HG02610 (cell line): ENCODE results near the gene KIF20B.

Experiments
- ATAC-seq: cut with Tn5 transposase; IDR thresholded peaks from one replicate; pipeline ENCODE4 v1.9.1; 2021; ENCODE audit warnings: mild to moderate bottlenecking, moderate library complexity; ENCODE audit not compliant: unreplicated experiment

Gene KIF20B

GRCh38 chr10:89683883-89684282 lies 17.5 kb upstream of the KIF20B start:
- no peak for ATAC-seq

GRCh38 chr10:89684604-89685003 lies 16.8 kb upstream of the KIF20B start:
- ATAC-seq: no peak

GRCh38 chr10:89685936-89686335 lies 15.5 kb upstream of the KIF20B start:
- ATAC-seq: no peak

GRCh38 chr10:89690027-89690426 lies 11.4 kb upstream of the KIF20B start:
- ATAC-seq: no peak

GRCh38 chr10:89692416-89692815 lies 9.0 kb upstream of the KIF20B start:
- ATAC-seq: no peak

GRCh38 chr10:89693176-89693575 lies 8.2 kb upstream of the KIF20B start:
- no peak for ATAC-seq

- no peak for ATAC-seq
Measured at GRCh38 chr10:89695307-89695706, 6.1 kb upstream of the KIF20B start.

GRCh38 chr10:89697946-89698345 lies 3.4 kb upstream of the KIF20B start:
- ATAC-seq: no peak

- no peak for ATAC-seq
Measured at GRCh38 chr10:89699581-89700064, 1.8 kb upstream of the KIF20B start.

- ATAC-seq: no peak
Measured at GRCh38 chr10:89700923-89701241, 508 bp upstream of the KIF20B start.

- ATAC-seq: no peak
Measured at GRCh38 chr10:89702121-89702480, 711 bp downstream of the KIF20B start.

- no peak for ATAC-seq
Measured at GRCh38 chr10:89705466-89705865, 4.1 kb downstream of the KIF20B start.

GRCh38 chr10:89706011-89706410 lies 4.6 kb downstream of the KIF20B start:
- no peak for ATAC-seq

- no peak for ATAC-seq
Measured at GRCh38 chr10:89707372-89707771, 6.0 kb downstream of the KIF20B start.

GRCh38 chr10:89710753-89711152 lies 9.4 kb downstream of the KIF20B start:
- no peak for ATAC-seq

- no peak for ATAC-seq
Measured at GRCh38 chr10:89734616-89735015, 33.2 kb downstream of the KIF20B start.

GRCh38 chr10:89738551-89739209 lies 37.3 kb downstream of the KIF20B start:
- peak; percentile 89 for ATAC-seq

GRCh38 chr10:89741126-89741762 lies 39.9 kb downstream of the KIF20B start:
- no peak for ATAC-seq

GRCh38 chr10:89744026-89744425 lies 42.6 kb downstream of the KIF20B start:
- peak; percentile 41 for ATAC-seq

- no peak for ATAC-seq
Measured at GRCh38 chr10:89745903-89746302, 44.5 kb downstream of the KIF20B start.

- ATAC-seq: no peak
Measured at GRCh38 chr10:89750441-89750840, 49.1 kb downstream of the KIF20B start.

GRCh38 chr10:89755374-89755773 lies 54.0 kb downstream of the KIF20B start:
- ATAC-seq: no peak

- ATAC-seq: no peak
Measured at GRCh38 chr10:89759531-89759930, 58.1 kb downstream of the KIF20B start.
